HEK293 (cell line): ENCODE measurements around the gene HES1.

Source experiments
- CTCF ChIA-PET: fragments of 350-600 bp; formaldehyde crosslinking; extraction: SDS; loops from one replicate; lab custom pipeline; 2021; ENCODE audit warnings: antibody characterized with exemption; lab: Yijun Ruan, JAX
- POLR2A ChIA-PET: fragments of 300-600 bp; formaldehyde crosslinking; extraction: SDS; loops from one replicate; lab custom pipeline; 2020; ENCODE audit warnings: antibody characterized with exemption, inconsistent platforms; lab: Yijun Ruan, JAX
- H3K27ac ChIP-seq: fragments of 200-500 bp; sonication (Bioruptor generic); 2 replicates; pipeline ENCODE4 v1.5.1; 2014; ENCODE audit warnings: low read depth, low read length, control low read depth, inconsistent platforms; ENCODE audit errors: extremely low read depth
- H3K36me3 ChIP-seq, 2 experiments: fragments of 200-500 bp in 1 of 2; sonication (Bioruptor generic) in 1 of 2; 1 replicate in 1 of 2; 2 replicates in 1 of 2; pipeline ENCODE4 v1.5.1; 2014 to 2017; ENCODE audit warnings: inconsistent platforms in 2 of 2, low read length in 2 of 2; ENCODE audit not compliant: control insufficient read depth in 2 of 2, insufficient read depth in 1 of 2
- H3K4me1 ChIP-seq: fragments of 200-500 bp; sonication (Bioruptor generic); 2 replicates; pipeline ENCODE4 v1.5.1; 2014; ENCODE audit warnings: mild to moderate bottlenecking, low read length, inconsistent platforms; ENCODE audit not compliant: control insufficient read depth, insufficient read depth
- H3K4me3 ChIP-seq: 2 replicates; pipeline ENCODE4 v1.5.1; 2011; ENCODE audit warnings: low read depth, mild to moderate bottlenecking, control low read depth, low read length, moderate library complexity
- H3K9me3 ChIP-seq: fragments of 200-500 bp; sonication (Bioruptor generic); 2 replicates; pipeline ENCODE4 v1.5.1; 2014; ENCODE audit warnings: low read depth, low read length, inconsistent platforms; ENCODE audit not compliant: control insufficient read depth, insufficient read depth
- KLF16 ChIP-seq: fragments of 450-650 bp; formaldehyde crosslinking; IDR thresholded peaks from 2 replicates; pipeline ENCODE4 v1.5.1; 2017; ENCODE audit warnings: missing biosample characterization, missing genetic modification characterization
- REST ChIP-seq: fragments of 450-650 bp; formaldehyde crosslinking; IDR thresholded peaks from 2 replicates; pipeline ENCODE4 v1.5.1; 2016; ENCODE audit warnings: missing biosample characterization, missing genetic modification characterization
- SCRT2 ChIP-seq: fragments of 450-650 bp; formaldehyde crosslinking; IDR thresholded peaks from 2 replicates; pipeline ENCODE4 v1.5.1; 2016; ENCODE audit warnings: missing biosample characterization, missing genetic modification characterization
- SP3 ChIP-seq: fragments of 450-650 bp; formaldehyde crosslinking; IDR thresholded peaks from 2 replicates; pipeline ENCODE4 v1.5.1; 2016; ENCODE audit warnings: missing biosample characterization, missing genetic modification characterization
- ZBTB10 ChIP-seq: fragments of 450-650 bp; formaldehyde crosslinking; IDR thresholded peaks from 2 replicates; pipeline ENCODE4 v1.5.1; 2016; ENCODE audit warnings: missing biosample characterization, missing genetic modification characterization
- ZBTB11 ChIP-seq: fragments of 450-650 bp; formaldehyde crosslinking; conservative IDR thresholded peaks from 2 replicates; pipeline ENCODE4 v1.5.1; 2016; ENCODE audit warnings: low read depth, missing biosample characterization, missing genetic modification characterization
- ZIC2 ChIP-seq: fragments of 450-650 bp; formaldehyde crosslinking; IDR thresholded peaks from 2 replicates; pipeline ENCODE4 v1.5.1; 2016; ENCODE audit warnings: missing biosample characterization, missing genetic modification characterization
- ZNF18 ChIP-seq: fragments of 450-650 bp; formaldehyde crosslinking; IDR thresholded peaks from 2 replicates; pipeline ENCODE4 v1.5.1; 2016; ENCODE audit warnings: missing biosample characterization, missing genetic modification characterization
- ZNF2 ChIP-seq: fragments of 450-650 bp; formaldehyde crosslinking; IDR thresholded peaks from 2 replicates; pipeline ENCODE4 v1.5.1; 2016; ENCODE audit warnings: missing biosample characterization, missing genetic modification characterization
- ZNF23 ChIP-seq: fragments of 450-650 bp; formaldehyde crosslinking; IDR thresholded peaks from 2 replicates; pipeline ENCODE4 v1.5.1; 2016; ENCODE audit warnings: missing biosample characterization, missing genetic modification characterization, borderline replicate concordance
- ZNF280C ChIP-seq: fragments of 450-650 bp; formaldehyde crosslinking; IDR thresholded peaks from 2 replicates; pipeline ENCODE4 v1.5.1; 2016; ENCODE audit warnings: missing biosample characterization, missing genetic modification characterization
- ZNF335 ChIP-seq: fragments of 450-650 bp; formaldehyde crosslinking; conservative IDR thresholded peaks from 2 replicates; pipeline ENCODE4 v1.5.1; 2016; ENCODE audit warnings: missing biosample characterization, missing genetic modification characterization
- ZNF341 ChIP-seq: fragments of 450-650 bp; formaldehyde crosslinking; IDR thresholded peaks from 2 replicates; pipeline ENCODE4; 2016; ENCODE audit warnings: low read depth, missing biosample characterization, missing genetic modification characterization
- ZNF561 ChIP-seq: fragments of 450-650 bp; IDR thresholded peaks from 2 replicates; pipeline ENCODE4 v1.5.1; 2018; ENCODE audit warnings: missing biosample characterization, missing genetic modification characterization, borderline replicate concordance
- ZNF623 ChIP-seq: fragments of 450-650 bp; formaldehyde crosslinking; IDR thresholded peaks from 2 replicates; pipeline ENCODE4 v1.5.1; 2016; ENCODE audit warnings: missing biosample characterization, missing genetic modification characterization
- ZNF624 ChIP-seq: fragments of 450-650 bp; formaldehyde crosslinking; IDR thresholded peaks from 2 replicates; pipeline ENCODE4 v1.5.1; 2017; ENCODE audit warnings: missing biosample characterization, missing genetic modification characterization
- ZNF837 ChIP-seq: fragments of 450-650 bp; formaldehyde crosslinking; IDR thresholded peaks from 2 replicates; pipeline ENCODE4 v1.5.1; 2016; ENCODE audit warnings: missing biosample characterization, missing genetic modification characterization
- ZSCAN5A ChIP-seq: fragments of 450-650 bp; formaldehyde crosslinking; IDR thresholded peaks from 2 replicates; pipeline ENCODE4 v1.5.1; 2016; ENCODE audit warnings: missing biosample characterization, missing genetic modification characterization
- ZXDB ChIP-seq: fragments of 450-650 bp; formaldehyde crosslinking; IDR thresholded peaks from 2 replicates; pipeline ENCODE4 v1.5.1; 2016; ENCODE audit warnings: missing biosample characterization, missing genetic modification characterization

HES1 gene

GRCh38 chr3:194093842-194094241 is 42.1 kb upstream of the HES1 start:
- CTCF ChIA-PET = interaction anchor here (0.5 kb wide), 1 partner anchor 1283 kb away, joined by 3 read pairs; no protein-coding TSS in a partner anchor
- H3K4me1 ChIP-seq = 0 out of 2 replicates have a peak, but pooled peaks cover 3% of the 10 kb centered on the region
- TF ChIP-seq ZXDB (no peak), ZNF2 (no peak), REST (no peak), ZNF18 (no peak), ZNF624 (no peak), ZBTB10 (tag by site-specific recombination) (no peak), ZNF280C (tag by site-specific recombination) (no peak), ZNF561 (tag by site-specific recombination) (no peak), ZNF23 (tag by site-specific recombination) (no peak)
- H3K9me3 ChIP-seq = no peaks in the 10 kb centered on the region
- POLR2A ChIA-PET = no interaction called here
- H3K4me3 ChIP-seq = no peak overlapping the region
- no peak overlapping the region for H3K27ac ChIP-seq
- H3K36me3 ChIP-seq = no peaks in the 10 kb centered on the region

GRCh38 chr3:194095464-194095863 is 40.5 kb upstream of the HES1 start:
- no peak overlapping the region for H3K4me3 ChIP-seq
- no peak for TF ChIP-seq KLF16 (tag by site-specific recombination)
- no peak for TF ChIP-seq ZBTB11 (tag by site-specific recombination)
- TF ChIP-seq SCRT2 (tag by site-specific recombination) = no peak
- no peak for TF ChIP-seq SP3 (tag by site-specific recombination)
- no peak for TF ChIP-seq ZNF837
- peak; percentile 77 for TF ChIP-seq ZNF341 (tag by site-specific recombination)
- no peak for TF ChIP-seq ZSCAN5A (tag by site-specific recombination)
- TF ChIP-seq ZNF623 (tag by site-specific recombination) = no peak
- peak; percentile 93 for TF ChIP-seq ZIC2 (tag by site-specific recombination)
- TF ChIP-seq ZNF335 = peak; percentile 27; the same call in 1 of the 2 replicates
- CTCF ChIA-PET = no interaction called here
- POLR2A ChIA-PET = no interaction called here
- H3K27ac ChIP-seq = no peak overlapping the region
- no peaks in the 10 kb centered on the region for H3K9me3 ChIP-seq
- no peaks in the 10 kb centered on the region for H3K36me3 ChIP-seq
- 0 out of 2 replicates have a peak, but pooled peaks cover 3% of the 10 kb centered on the region for H3K4me1 ChIP-seq
